HEK293 (cell line): ENCODE results near the gene ASB5.

Experiments used
- CTCF ChIA-PET: fragments of 350-600 bp; formaldehyde crosslinking; extraction: SDS; loops from one replicate; lab custom pipeline; 2021; ENCODE audit warnings: antibody characterized with exemption; lab: Yijun Ruan, JAX
- POLR2A ChIA-PET: fragments of 300-600 bp; formaldehyde crosslinking; extraction: SDS; loops from one replicate; lab custom pipeline; 2020; ENCODE audit warnings: antibody characterized with exemption, inconsistent platforms; lab: Yijun Ruan, JAX
- H3K27ac ChIP-seq: fragments of 200-500 bp; sonication (Bioruptor generic); 2 replicates; pipeline ENCODE4 v1.5.1; 2014; ENCODE audit warnings: low read depth, low read length, control low read depth, inconsistent platforms; ENCODE audit errors: extremely low read depth
- H3K36me3 ChIP-seq, 2 experiments: fragments of 200-500 bp in 1 of 2; sonication (Bioruptor generic) in 1 of 2; 1 replicate in 1 of 2; 2 replicates in 1 of 2; pipeline ENCODE4 v1.5.1; 2014 to 2017; ENCODE audit warnings: inconsistent platforms in 2 of 2, low read length in 2 of 2; ENCODE audit not compliant: control insufficient read depth in 2 of 2, insufficient read depth in 1 of 2
- H3K4me1 ChIP-seq: fragments of 200-500 bp; sonication (Bioruptor generic); 2 replicates; pipeline ENCODE4 v1.5.1; 2014; ENCODE audit warnings: mild to moderate bottlenecking, low read length, inconsistent platforms; ENCODE audit not compliant: control insufficient read depth, insufficient read depth
- H3K4me3 ChIP-seq: 2 replicates; pipeline ENCODE4 v1.5.1; 2011; ENCODE audit warnings: low read depth, mild to moderate bottlenecking, control low read depth, low read length, moderate library complexity
- H3K9me3 ChIP-seq: fragments of 200-500 bp; sonication (Bioruptor generic); 2 replicates; pipeline ENCODE4 v1.5.1; 2014; ENCODE audit warnings: low read depth, low read length, inconsistent platforms; ENCODE audit not compliant: control insufficient read depth, insufficient read depth
- GFI1B ChIP-seq: fragments of 450-650 bp; formaldehyde crosslinking; IDR thresholded peaks from 2 replicates; pipeline ENCODE4 v1.5.1; 2016; ENCODE audit warnings: missing biosample characterization, missing genetic modification characterization
- HOXA7 ChIP-seq: sonication (generic); formaldehyde crosslinking; IDR thresholded peaks from 2 replicates; pipeline ENCODE4 v1.8.1; 2022; ENCODE audit warnings: missing genetic modification reagents, borderline replicate concordance
- INSM2 ChIP-seq: fragments of 450-650 bp; formaldehyde crosslinking; IDR thresholded peaks from 2 replicates; pipeline ENCODE4 v1.5.1; 2016; ENCODE audit warnings: missing biosample characterization, missing genetic modification characterization
- KLF7 ChIP-seq: fragments of 450-650 bp; formaldehyde crosslinking; IDR thresholded peaks from 2 replicates; pipeline ENCODE4 v1.5.1; 2016; ENCODE audit warnings: missing biosample characterization, missing genetic modification characterization, borderline replicate concordance
- KLF8 ChIP-seq: fragments of 450-650 bp; formaldehyde crosslinking; IDR thresholded peaks from 2 replicates; pipeline ENCODE4 v1.5.1; 2016; ENCODE audit warnings: missing biosample characterization, missing genetic modification characterization
- KLF9 ChIP-seq: fragments of 450-650 bp; formaldehyde crosslinking; IDR thresholded peaks from 2 replicates; pipeline ENCODE4 v1.5.1; 2016; ENCODE audit warnings: missing biosample characterization, missing genetic modification characterization, low read depth
- SP2 ChIP-seq: fragments of 450-650 bp; formaldehyde crosslinking; IDR thresholded peaks from 2 replicates; pipeline ENCODE4 v1.5.1; 2016; ENCODE audit warnings: missing biosample characterization, missing genetic modification characterization
- TCF7L2 ChIP-seq: IDR thresholded peaks from 2 replicates; pipeline ENCODE4 v1.6.1; 2011; ENCODE audit warnings: low read depth, mild to moderate bottlenecking, inconsistent platforms, low read length, moderate library complexity, borderline replicate concordance
- ZBTB11 ChIP-seq: fragments of 450-650 bp; formaldehyde crosslinking; conservative IDR thresholded peaks from 2 replicates; pipeline ENCODE4 v1.5.1; 2016; ENCODE audit warnings: low read depth, missing biosample characterization, missing genetic modification characterization
- ZBTB26 ChIP-seq: fragments of 450-650 bp; formaldehyde crosslinking; optimal IDR thresholded peaks from 2 replicates; pipeline ENCODE3; 2016; ENCODE audit warnings: missing biosample characterization, mild to moderate bottlenecking, missing genetic modification characterization
- ZFP41 ChIP-seq: fragments of 450-650 bp; formaldehyde crosslinking; IDR thresholded peaks from 2 replicates; pipeline ENCODE4 v1.5.1; 2016; ENCODE audit warnings: missing biosample characterization, missing genetic modification characterization, borderline replicate concordance
- ZNF133 ChIP-seq: fragments of 450-650 bp; formaldehyde crosslinking; IDR thresholded peaks from 2 replicates; pipeline ENCODE4 v1.5.1; 2016; ENCODE audit warnings: missing biosample characterization, missing genetic modification characterization
- ZNF146 ChIP-seq: fragments of 450-650 bp; formaldehyde crosslinking; IDR thresholded peaks from 2 replicates; pipeline ENCODE4 v1.5.1; 2016; ENCODE audit warnings: missing biosample characterization, missing genetic modification characterization
- ZNF202 ChIP-seq: fragments of 450-650 bp; formaldehyde crosslinking; IDR thresholded peaks from 2 replicates; pipeline ENCODE4 v1.5.1; 2016; ENCODE audit warnings: missing biosample characterization, missing genetic modification characterization, borderline replicate concordance
- ZNF239 ChIP-seq: fragments of 450-650 bp; formaldehyde crosslinking; IDR thresholded peaks from 2 replicates; pipeline ENCODE4 v1.5.1; 2016; ENCODE audit warnings: missing biosample characterization, missing genetic modification characterization
- ZNF274 ChIP-seq, 2 experiments: fragments of 200-500 bp in 1 of 2; fragments of 450-650 bp in 1 of 2; sonication (Bioruptor generic) in 1 of 2; formaldehyde crosslinking in 1 of 2; IDR thresholded peaks; 2 replicates each; pipeline versions ENCODE4 v1.5.1 to v1.6.1; 2014 to 2016; ENCODE audit warnings: borderline replicate concordance in 1 of 2, inconsistent platforms in 1 of 2, low read length in 1 of 2, missing biosample characterization in 1 of 2, missing genetic modification characterization in 1 of 2
- ZNF350 ChIP-seq: fragments of 450-650 bp; formaldehyde crosslinking; IDR thresholded peaks from 2 replicates; pipeline ENCODE4 v1.5.0; 2017; ENCODE audit warnings: missing biosample characterization, mild to moderate bottlenecking, missing genetic modification characterization
- ZNF423 ChIP-seq: fragments of 450-650 bp; formaldehyde crosslinking; IDR thresholded peaks from 2 replicates; pipeline ENCODE4 v1.5.1; 2016; ENCODE audit warnings: missing biosample characterization, missing genetic modification characterization
- ZNF510 ChIP-seq: fragments of 450-650 bp; formaldehyde crosslinking; IDR thresholded peaks from 2 replicates; pipeline ENCODE4 v1.5.1; 2018; ENCODE audit warnings: mild to moderate bottlenecking, missing genetic modification characterization, missing biosample characterization; ENCODE audit not compliant: insufficient replicate concordance
- ZNF530 ChIP-seq: fragments of 450-650 bp; formaldehyde crosslinking; IDR thresholded peaks from 2 replicates; pipeline ENCODE4 v1.5.1; 2016; ENCODE audit warnings: low read depth, missing biosample characterization, missing genetic modification characterization
- ZNF549 ChIP-seq: fragments of 450-650 bp; IDR thresholded peaks from 2 replicates; pipeline ENCODE4 v1.5.1; 2018; ENCODE audit warnings: missing biosample characterization, missing genetic modification characterization, mild to moderate bottlenecking, inconsistent platforms, moderate library complexity
- ZNF561 ChIP-seq: fragments of 450-650 bp; IDR thresholded peaks from 2 replicates; pipeline ENCODE4 v1.5.1; 2018; ENCODE audit warnings: missing biosample characterization, missing genetic modification characterization, borderline replicate concordance
- ZNF571 ChIP-seq: fragments of 450-650 bp; formaldehyde crosslinking; IDR thresholded peaks from 2 replicates; pipeline ENCODE4 v1.5.0; 2017; ENCODE audit warnings: missing biosample characterization, missing genetic modification characterization
- ZNF621 ChIP-seq: fragments of 450-650 bp; formaldehyde crosslinking; IDR thresholded peaks from 2 replicates; pipeline ENCODE4 v1.5.1; 2017; ENCODE audit warnings: missing biosample characterization, missing genetic modification characterization
- ZNF624 ChIP-seq: fragments of 450-650 bp; formaldehyde crosslinking; IDR thresholded peaks from 2 replicates; pipeline ENCODE4 v1.5.1; 2017; ENCODE audit warnings: missing biosample characterization, missing genetic modification characterization
- ZNF707 ChIP-seq: fragments of 450-650 bp; formaldehyde crosslinking; IDR thresholded peaks from 2 replicates; pipeline ENCODE4 v1.5.1; 2016; ENCODE audit warnings: missing biosample characterization, missing genetic modification characterization
- ZNF76 ChIP-seq: fragments of 450-650 bp; formaldehyde crosslinking; IDR thresholded peaks from 2 replicates; pipeline ENCODE4; 2016; ENCODE audit warnings: low read depth, missing biosample characterization, missing genetic modification characterization, borderline replicate concordance
- ZSCAN4 ChIP-seq: fragments of 450-650 bp; formaldehyde crosslinking; IDR thresholded peaks from 2 replicates; pipeline ENCODE4 v1.5.1; 2017; ENCODE audit warnings: missing biosample characterization, missing genetic modification characterization

Gene ASB5

GRCh38 chr4:176288020-176288419 is 19.0 kb upstream of the ASB5 start (continued):
- TF ChIP-seq ZNF274 (IDR thresholded peaks at IDR 0.05; ENCODE audit: low read length) (no peak), ZNF274 (tag by site-specific recombination; IDR thresholded peaks at IDR 0.05; ENCODE audit: borderline replicate concordance) (no peak), ZNF133 (tag by site-specific recombination) (no peak), ZFP41 (tag by site-specific recombination) (no peak), INSM2 (no peak)

- H3K36me3 ChIP-seq: no peaks in the 10 kb centered on the region
- CTCF ChIA-PET: interaction anchor here (0.7 to 1.2 kb wide), 2 partner anchors 109 to 252 kb away, joined by 3 to 4 read pairs; no protein-coding TSS in a partner anchor
- H3K27ac ChIP-seq: no peak overlapping the region
- no peak overlapping the region for H3K4me3 ChIP-seq
- no peaks in the 10 kb centered on the region for H3K4me1 ChIP-seq
- no peak for TF ChIP-seq HOXA7 (CRISPR knock-in tag)
- no peak for TF ChIP-seq ZNF624 (tag by site-specific recombination)
- no peak for TF ChIP-seq ZNF549 (tag by site-specific recombination)
- TF ChIP-seq ZNF202 (tag by site-specific recombination): no peak
- no peak for TF ChIP-seq ZNF707 (tag by site-specific recombination)
- no peak for TF ChIP-seq KLF9 (tag by site-specific recombination)
- no peak for TF ChIP-seq GFI1B (tag by site-specific recombination)
- TF ChIP-seq KLF8 (tag by site-specific recombination): no peak
- TF ChIP-seq ZBTB11: no peak
- no peak for TF ChIP-seq ZNF239 (tag by site-specific recombination)
- TF ChIP-seq ZSCAN4 (tag by site-specific recombination): no peak
- TF ChIP-seq, all 188 proteins: peak for 0
- H3K9me3 ChIP-seq: no peaks in the 10 kb centered on the region
- POLR2A ChIA-PET: no interaction called here
Measured at GRCh38 chr4:176287546-176287945, 18.5 kb upstream of the ASB5 start.

GRCh38 chr4:176286728-176287127 is 17.7 kb upstream of the ASB5 start:
- Histone ChIP-seq H3K36me3 (no peaks in the 10 kb centered on the region), H3K4me3 (no peak overlapping the region), H3K27ac (no peak overlapping the region), H3K9me3 (no peaks in the 10 kb centered on the region), H3K4me1 (no peaks in the 10 kb centered on the region)
- POLR2A ChIA-PET: no interaction called here
- CTCF ChIA-PET: interaction anchor here (1.2 kb wide), 1 partner anchor 252 kb away, joined by 4 read pairs; no protein-coding TSS in a partner anchor
- TF ChIP-seq ZNF350 (tag by site-specific recombination) (no peak), ZNF423 (tag by site-specific recombination) (no peak), TCF7L2 (no peak), ZNF146 (tag by site-specific recombination) (no peak), KLF7 (no peak), ZNF571 (tag by site-specific recombination) (no peak), ZNF76 (no peak), SP2 (tag by site-specific recombination) (no peak), ZNF621 (tag by site-specific recombination) (no peak), ZNF510 (tag by site-specific recombination) (no peak), ZNF530 (tag by site-specific recombination) (no peak), ZBTB26 (tag by site-specific recombination) (no peak), ZNF561 (tag by site-specific recombination) (no peak)
